GM12864 (cell line): ENCODE results near the gene CSAG2.

Experiments
- DNase-seq: peaks from one replicate; pipeline ENCODE4 v3.0.0-alpha.2; 2011; ENCODE audit warnings: low read depth
- H3K4me3 ChIP-seq: 2 replicates; pipeline ENCODE4 v1.5.1; 2011; ENCODE audit warnings: mild to moderate bottlenecking, low read depth, low read length, control low read depth
- TF ChIP-seq, protein P1 (sequence below): IDR thresholded peaks from 2 replicates; pipeline ENCODE4 v1.5.1; 2011; ENCODE audit warnings: low read depth, mild to moderate bottlenecking, moderate library complexity, low read length, control low read depth, inconsistent platforms; ENCODE audit errors: missing control alignments

The CSAG2 gene

DNA sequence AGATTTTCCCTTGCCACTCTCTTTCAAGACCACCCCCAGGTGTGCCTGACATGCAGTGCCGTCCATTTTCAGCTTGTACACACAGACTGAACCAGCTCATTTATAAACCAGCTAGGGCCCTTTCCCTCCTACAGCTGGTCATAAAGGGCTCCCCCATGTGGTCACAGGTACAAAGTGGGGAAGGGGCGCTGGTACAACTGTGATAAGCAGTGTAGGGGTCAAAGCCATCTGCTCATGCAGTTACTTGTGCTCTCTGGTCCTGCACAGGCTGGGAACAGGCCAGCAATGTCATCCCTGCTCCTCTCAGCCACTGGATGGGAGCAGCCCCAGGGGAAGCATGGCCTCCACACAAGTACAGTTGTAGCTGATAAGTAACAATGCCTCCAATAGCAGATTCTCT is 50.8 kb downstream of the CSAG2 start:
- DNase-seq, result no peak

More for the DNA sequence above, 50.8 kb downstream of the CSAG2 start:
- no peak overlapping the region for H3K4me3 ChIP-seq
- TF ChIP-seq, protein P1, sequence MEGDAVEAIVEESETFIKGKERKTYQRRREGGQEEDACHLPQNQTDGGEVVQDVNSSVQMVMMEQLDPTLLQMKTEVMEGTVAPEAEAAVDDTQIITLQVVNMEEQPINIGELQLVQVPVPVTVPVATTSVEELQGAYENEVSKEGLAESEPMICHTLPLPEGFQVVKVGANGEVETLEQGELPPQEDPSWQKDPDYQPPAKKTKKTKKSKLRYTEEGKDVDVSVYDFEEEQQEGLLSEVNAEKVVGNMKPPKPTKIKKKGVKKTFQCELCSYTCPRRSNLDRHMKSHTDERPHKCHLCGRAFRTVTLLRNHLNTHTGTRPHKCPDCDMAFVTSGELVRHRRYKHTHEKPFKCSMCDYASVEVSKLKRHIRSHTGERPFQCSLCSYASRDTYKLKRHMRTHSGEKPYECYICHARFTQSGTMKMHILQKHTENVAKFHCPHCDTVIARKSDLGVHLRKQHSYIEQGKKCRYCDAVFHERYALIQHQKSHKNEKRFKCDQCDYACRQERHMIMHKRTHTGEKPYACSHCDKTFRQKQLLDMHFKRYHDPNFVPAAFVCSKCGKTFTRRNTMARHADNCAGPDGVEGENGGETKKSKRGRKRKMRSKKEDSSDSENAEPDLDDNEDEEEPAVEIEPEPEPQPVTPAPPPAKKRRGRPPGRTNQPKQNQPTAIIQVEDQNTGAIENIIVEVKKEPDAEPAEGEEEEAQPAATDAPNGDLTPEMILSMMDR, result no peak
